ENCODE measurements around the gene PGK1.

DNA sequence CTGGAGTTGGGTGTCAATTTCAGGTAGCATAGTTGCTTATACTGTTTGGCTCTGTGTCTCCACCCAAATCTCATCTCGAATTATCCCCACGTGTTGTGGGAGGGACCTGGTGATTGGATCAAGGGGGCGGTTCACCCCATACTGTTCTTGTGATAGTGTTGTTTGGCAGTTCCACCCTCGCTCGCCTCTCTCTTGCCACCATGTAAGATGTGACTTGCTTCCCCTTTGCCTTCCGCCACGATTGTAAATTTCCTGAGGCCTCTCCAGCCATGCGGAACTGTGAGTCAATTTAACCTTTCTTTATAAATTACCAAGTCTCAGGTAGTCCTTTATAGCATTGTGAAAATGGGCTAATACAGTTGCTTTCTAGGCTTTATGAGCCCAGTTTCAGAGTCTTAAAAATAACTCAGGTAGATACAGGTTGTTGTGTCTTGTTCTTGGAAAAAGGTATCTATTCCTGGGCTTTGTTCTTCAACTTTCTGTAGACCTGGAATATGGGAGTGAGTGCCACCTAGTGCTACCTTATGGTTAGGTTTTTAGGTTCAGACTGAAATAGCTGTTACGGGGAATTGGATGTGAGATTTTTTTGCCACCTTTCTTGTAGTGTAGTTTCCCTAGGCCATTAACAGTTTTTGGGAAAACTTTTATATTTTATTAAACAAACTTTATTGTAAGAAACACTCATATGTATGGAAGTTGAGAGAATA lies 15.6 kb downstream of the PGK1 start:
- no peak for TF ChIP-seq CTCF (IDR thresholded peaks at IDR 0.05)
- no peak for TF ChIP-seq EP300 (IDR thresholded peaks at IDR 0.05)
- TF ChIP-seq POLR2A (IDR thresholded peaks at IDR 0.05), result no peak
